Stimulated activated CD8-positive, alpha-beta memory T cell treated with anti-CD3 and anti-CD28 coated beads, Interleukin-12 subunit alpha, Interleukin-12 subunit beta, amount 100 ng/mL, for 4 hours (primary cell): ENCODE results near the gene LHX4.

Experiments
- DNase-seq: peaks from one replicate; pipeline ENCODE4 v3.0.0-alpha.2; 2020; ENCODE audit warnings: low read depth

The LHX4 gene

GRCh38 chr1:180271272-180272255 is 41.5 kb downstream of the LHX4 start:
- no peak for DNase-seq

- no peak for DNase-seq
These were observed 42.3 kb downstream of the LHX4 start for GRCh38 chr1:180272395-180272794.

GRCh38 chr1:180273066-180273465 is 43.0 kb downstream of the LHX4 start:
- DNase-seq: no peak

- no peak for DNase-seq
These were observed 44.2 kb downstream of the LHX4 start for GRCh38 chr1:180274221-180274620.

- no peak for DNase-seq
These were observed 45.7 kb downstream of the LHX4 start for GRCh38 chr1:180275726-180276125.

GRCh38 chr1:180277476-180278193 is 47.6 kb downstream of the LHX4 start:
- DNase-seq: no peak

- no peak for DNase-seq
These were observed 48.1 kb downstream of the LHX4 start for GRCh38 chr1:180278194-180278515.

GRCh38 chr1:180278596-180279395 is 48.7 kb downstream of the LHX4 start:
- DNase-seq: no peak

- DNase-seq: no peak
These were observed 49.6 kb downstream of the LHX4 start for GRCh38 chr1:180279651-180280050.

- DNase-seq: no peak
These were observed 50.6 kb downstream of the LHX4 start for GRCh38 chr1:180280617-180281016.

- no peak for DNase-seq
These were observed 51.4 kb downstream of the LHX4 start for GRCh38 chr1:180281490-180281889.

GRCh38 chr1:180282401-180283044 is 52.5 kb downstream of the LHX4 start:
- DNase-seq: no peak

GRCh38 chr1:180283098-180283497 is 53.0 kb downstream of the LHX4 start:
- no peak for DNase-seq

GRCh38 chr1:180286417-180286816 is 56.4 kb downstream of the LHX4 start:
- no peak for DNase-seq

- no peak for DNase-seq
These were observed 58.1 kb downstream of the LHX4 start for GRCh38 chr1:180287988-180288705.

GRCh38 chr1:180288940-180289339 is 58.9 kb downstream of the LHX4 start:
- DNase-seq: no peak

- no peak for DNase-seq
These were observed 60.4 kb downstream of the LHX4 start for GRCh38 chr1:180290265-180291001.

- no peak for DNase-seq
These were observed 60.9 kb downstream of the LHX4 start for GRCh38 chr1:180291004-180291403.

GRCh38 chr1:180294711-180295110 is 64.6 kb downstream of the LHX4 start:
- no peak for DNase-seq

- DNase-seq: no peak
These were observed 65.9 kb downstream of the LHX4 start for GRCh38 chr1:180295999-180296398.
